Measurements from ENCODE around the gene MVP.
A peak's percentile ranks its signal among the peaks of the same experiment; 100 is the strongest.

DNA sequence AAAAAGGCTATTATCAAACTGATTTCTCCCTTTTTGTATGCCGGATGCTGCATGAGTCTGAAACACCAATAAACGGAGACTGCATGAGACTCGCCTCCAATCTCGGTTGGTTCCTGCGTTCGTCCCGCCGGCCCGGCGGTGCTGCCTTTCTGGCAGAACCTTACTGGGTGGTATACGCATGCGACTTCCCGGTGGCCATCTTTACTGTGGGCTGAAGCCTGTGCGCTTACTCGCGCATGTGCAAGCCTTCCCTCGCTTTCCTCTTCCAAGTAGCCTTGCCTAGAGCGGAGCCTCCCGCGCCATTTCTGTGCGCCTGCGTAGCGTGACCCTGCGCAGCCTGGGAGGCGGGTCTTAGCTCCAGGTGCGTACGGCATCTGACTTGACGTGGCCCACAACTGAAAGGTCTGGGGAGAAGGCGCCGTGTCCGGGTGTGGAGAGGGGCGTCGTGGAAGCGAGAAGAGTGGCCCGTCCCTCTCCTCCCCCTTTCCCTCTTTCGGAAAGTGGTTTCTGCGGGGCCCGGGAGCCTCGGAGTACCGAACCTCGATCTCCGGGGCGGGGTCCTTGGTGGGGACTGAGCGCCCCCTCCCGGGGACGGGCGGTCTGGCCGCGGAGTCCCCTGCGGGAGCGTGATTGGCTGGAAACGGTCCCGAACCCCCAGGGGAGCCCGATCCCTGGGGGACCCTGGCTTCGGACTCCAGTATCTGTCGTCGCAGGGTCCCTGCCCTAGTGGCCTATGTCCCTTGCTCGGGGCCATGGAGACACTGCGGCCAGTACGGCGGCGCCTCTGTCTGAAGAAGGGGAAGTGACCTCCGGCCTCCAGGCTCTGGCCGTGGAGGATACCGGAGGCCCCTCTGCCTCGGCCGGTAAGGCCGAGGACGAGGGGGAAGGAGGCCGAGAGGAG, 4.2 kb upstream of the MVP start, which contains the start of gene PAGR1:
- TF ChIP-seq, protein P1, sequence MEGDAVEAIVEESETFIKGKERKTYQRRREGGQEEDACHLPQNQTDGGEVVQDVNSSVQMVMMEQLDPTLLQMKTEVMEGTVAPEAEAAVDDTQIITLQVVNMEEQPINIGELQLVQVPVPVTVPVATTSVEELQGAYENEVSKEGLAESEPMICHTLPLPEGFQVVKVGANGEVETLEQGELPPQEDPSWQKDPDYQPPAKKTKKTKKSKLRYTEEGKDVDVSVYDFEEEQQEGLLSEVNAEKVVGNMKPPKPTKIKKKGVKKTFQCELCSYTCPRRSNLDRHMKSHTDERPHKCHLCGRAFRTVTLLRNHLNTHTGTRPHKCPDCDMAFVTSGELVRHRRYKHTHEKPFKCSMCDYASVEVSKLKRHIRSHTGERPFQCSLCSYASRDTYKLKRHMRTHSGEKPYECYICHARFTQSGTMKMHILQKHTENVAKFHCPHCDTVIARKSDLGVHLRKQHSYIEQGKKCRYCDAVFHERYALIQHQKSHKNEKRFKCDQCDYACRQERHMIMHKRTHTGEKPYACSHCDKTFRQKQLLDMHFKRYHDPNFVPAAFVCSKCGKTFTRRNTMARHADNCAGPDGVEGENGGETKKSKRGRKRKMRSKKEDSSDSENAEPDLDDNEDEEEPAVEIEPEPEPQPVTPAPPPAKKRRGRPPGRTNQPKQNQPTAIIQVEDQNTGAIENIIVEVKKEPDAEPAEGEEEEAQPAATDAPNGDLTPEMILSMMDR (IDR thresholded peaks at IDR 0.05; ENCODE audit: low read depth, low read length), result peak; percentile 80
- no peak for TF ChIP-seq EZH2phosphoT487 (IDR thresholded peaks at IDR 0.05; ENCODE audit: low read depth)
